Left lung (tissue), 10 donors: ENCODE results near the gene GPATCH8. TPM values are rescaled to one million over a fixed set of nuclear protein-coding genes. Genes with fewer than 3 reads are reported as not detected.
"Not testable (repeated sequence)": the region's sequence is repeated elsewhere in the genome, so short reads cannot be mapped to it uniquely, and the experiment has no call there.

Experiments
- ATAC-seq: fragments of 200-7000 bp; cut with Tn5 transposase; one replicate; pipeline ENCODE4 v1.9.1; 2020; ENCODE audit warnings: moderate library complexity
- DNase-seq, 4 donors: peaks; one replicate each; pipeline ENCODE4 v3.0.0-alpha.2; 2013 to 2020
- H3K27ac ChIP-seq, 2 donors: fragments of 200-600 bp; sonication (generic) in 1 of 2; one replicate each; pipeline versions ENCODE4 v1.5.0 to v1.8.0; 2020 to 2021
- H3K27me3 ChIP-seq, 2 donors: fragments of 200-600 bp; sonication (generic) in 1 of 2; one replicate each; pipeline versions ENCODE4 v1.5.0 to v1.8.0; 2020 to 2021
- H3K36me3 ChIP-seq, 2 donors: fragments of 200-600 bp; sonication (generic) in 1 of 2; one replicate each; pipeline versions ENCODE4 v1.5.0 to v1.8.0; 2020 to 2021
- H3K4me1 ChIP-seq, 2 donors: fragments of 200-600 bp; one replicate each; pipeline ENCODE4 v1.8.0; 2021
- H3K4me3 ChIP-seq, 2 donors: fragments of 200-600 bp; sonication (generic) in 1 of 2; one replicate each; pipeline versions ENCODE4 v1.5.0 to v1.8.0; 2020 to 2021; ENCODE audit warnings: mild to moderate bottlenecking in 1 of 2
- H3K9me3 ChIP-seq, 2 donors: fragments of 200-600 bp; sonication (generic) in 1 of 2; one replicate each; pipeline versions ENCODE4 v1.5.0 to v1.8.0; 2020 to 2021
- intact Hi-C, 2 donors: fragments of 100-400 bp; cut with DNase I; formaldehyde crosslinking; loops; one replicate each; pipeline versions ENCODE4 v1.11.2 to v1.14.2; 2022
- polyA plus RNA-seq, 6 donors: library from polyadenylated mRNA; unstranded; fragments of 120-200 nt; gene quantifications; one replicate each; pipeline ENCODE4 v1.2.1, GENCODE V29; 2013; ENCODE audit not compliant: insufficient read length in 6 of 6
- total RNA-seq, 2 donors: library from RNA; stranded (reverse); fragmentation: NEBNext Ultra II Directional; extraction: Animal tissue kit (Norgen Biotek cat#: 25700); gene quantifications; one replicate each; pipeline ENCODE4 v1.2.1, GENCODE V29; 2021
- TF ChIP-seq, protein P1 (sequence below), 2 donors: fragments of 200-600 bp; sonication (generic) in 1 of 2; IDR thresholded peaks; one replicate each; pipeline versions ENCODE4 v1.5.0 to v1.8.0; 2021; ENCODE audit warnings: antibody characterized with exemption in 2 of 2
- donor health status: DM: no; HTN: yes; CAD: no.
- donor health status: DM: no; HTN: no; CAD: no.

The GPATCH8 gene
- total and polyA plus RNA-seq, 8 donors, result 29.8 to 57.5 (median 52.9) TPM

DNA sequence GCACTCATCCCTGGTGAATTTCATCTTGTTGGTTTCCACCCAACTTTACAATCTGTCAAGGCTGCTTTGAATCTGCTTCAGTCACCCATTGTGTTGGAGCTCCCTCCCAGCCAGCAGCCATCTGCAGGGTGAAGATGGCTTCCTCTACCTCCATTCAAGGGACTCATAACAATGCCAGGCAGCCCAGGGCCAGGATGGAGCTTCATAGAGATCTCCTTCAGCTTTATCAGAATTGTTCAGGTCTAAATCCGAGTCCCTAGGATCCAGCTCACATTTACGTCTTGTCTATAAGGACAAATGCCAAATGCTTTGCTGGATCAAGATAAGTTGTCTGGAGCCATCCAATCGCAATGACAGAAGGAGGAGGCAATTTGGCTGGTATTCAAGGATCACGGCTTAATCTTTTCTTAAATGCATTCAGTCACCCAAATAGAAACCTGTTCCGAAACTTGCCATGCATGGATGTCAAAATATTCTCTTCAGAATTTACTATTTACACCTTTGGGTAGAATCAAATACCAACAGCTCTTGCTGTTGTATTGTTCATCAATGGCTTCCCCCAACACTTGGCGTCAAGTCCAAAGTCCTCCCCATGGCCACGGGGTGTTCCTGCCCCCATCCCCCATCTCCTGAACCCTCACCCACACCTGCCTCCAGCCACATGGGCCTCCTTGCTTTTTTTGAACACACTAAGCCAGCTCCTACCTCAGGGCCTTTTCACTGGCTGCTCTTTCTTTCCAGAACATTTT lies 135.8 kb downstream of the GPATCH8 start:
- DNase-seq (peak in 1 of 4 donors; percentile 24), ATAC-seq (no peak)
- intact Hi-C loops, result no loop called here
- no peaks in the 10 kb centered on the region for H3K9me3 ChIP-seq
- no peak overlapping the region for H3K27ac ChIP-seq
- no peaks in the 10 kb centered on the region for H3K36me3 ChIP-seq
- H3K4me3 ChIP-seq, result no peak overlapping the region
- H3K4me1 ChIP-seq, result peaks cover 3 to 18% of the 10 kb centered on the region in 2 donors
- TF ChIP-seq, protein P1, sequence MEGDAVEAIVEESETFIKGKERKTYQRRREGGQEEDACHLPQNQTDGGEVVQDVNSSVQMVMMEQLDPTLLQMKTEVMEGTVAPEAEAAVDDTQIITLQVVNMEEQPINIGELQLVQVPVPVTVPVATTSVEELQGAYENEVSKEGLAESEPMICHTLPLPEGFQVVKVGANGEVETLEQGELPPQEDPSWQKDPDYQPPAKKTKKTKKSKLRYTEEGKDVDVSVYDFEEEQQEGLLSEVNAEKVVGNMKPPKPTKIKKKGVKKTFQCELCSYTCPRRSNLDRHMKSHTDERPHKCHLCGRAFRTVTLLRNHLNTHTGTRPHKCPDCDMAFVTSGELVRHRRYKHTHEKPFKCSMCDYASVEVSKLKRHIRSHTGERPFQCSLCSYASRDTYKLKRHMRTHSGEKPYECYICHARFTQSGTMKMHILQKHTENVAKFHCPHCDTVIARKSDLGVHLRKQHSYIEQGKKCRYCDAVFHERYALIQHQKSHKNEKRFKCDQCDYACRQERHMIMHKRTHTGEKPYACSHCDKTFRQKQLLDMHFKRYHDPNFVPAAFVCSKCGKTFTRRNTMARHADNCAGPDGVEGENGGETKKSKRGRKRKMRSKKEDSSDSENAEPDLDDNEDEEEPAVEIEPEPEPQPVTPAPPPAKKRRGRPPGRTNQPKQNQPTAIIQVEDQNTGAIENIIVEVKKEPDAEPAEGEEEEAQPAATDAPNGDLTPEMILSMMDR (IDR thresholded peaks at IDR 0.05), result no peak
- peaks cover 0 to 56% of the 10 kb centered on the region in 2 donors for H3K27me3 ChIP-seq

DNA sequence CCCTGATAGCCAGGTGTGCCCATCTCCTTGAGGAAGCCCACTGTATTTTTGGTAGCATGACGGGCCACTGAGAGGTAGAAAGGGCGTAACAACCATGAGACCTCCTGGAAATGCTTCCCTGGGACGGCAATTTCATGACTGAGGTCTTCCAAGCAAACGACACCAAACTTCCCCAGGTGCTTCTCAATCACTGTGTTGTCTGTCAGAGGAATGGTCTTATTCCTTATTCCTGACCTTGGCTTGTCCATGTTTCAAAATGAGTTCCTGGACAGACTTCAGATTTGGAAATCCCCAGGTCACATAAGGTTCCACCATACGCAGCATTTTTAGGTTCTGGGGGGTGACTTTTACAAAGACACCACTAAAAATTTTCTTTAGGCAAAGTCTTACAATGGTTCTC lies 138.2 kb downstream of the GPATCH8 start:
- intact Hi-C loops, ATAC-seq, DNase-seq, H3K36me3 ChIP-seq, H3K9me3 ChIP-seq, H3K4me3 ChIP-seq, H3K27ac ChIP-seq: not testable (repeated sequence)
- peaks cover 4 to 21% of the 10 kb centered on the region in 2 donors for H3K4me1 ChIP-seq
- peaks cover 0 to 59% of the 10 kb centered on the region in 2 donors for H3K27me3 ChIP-seq

DNA sequence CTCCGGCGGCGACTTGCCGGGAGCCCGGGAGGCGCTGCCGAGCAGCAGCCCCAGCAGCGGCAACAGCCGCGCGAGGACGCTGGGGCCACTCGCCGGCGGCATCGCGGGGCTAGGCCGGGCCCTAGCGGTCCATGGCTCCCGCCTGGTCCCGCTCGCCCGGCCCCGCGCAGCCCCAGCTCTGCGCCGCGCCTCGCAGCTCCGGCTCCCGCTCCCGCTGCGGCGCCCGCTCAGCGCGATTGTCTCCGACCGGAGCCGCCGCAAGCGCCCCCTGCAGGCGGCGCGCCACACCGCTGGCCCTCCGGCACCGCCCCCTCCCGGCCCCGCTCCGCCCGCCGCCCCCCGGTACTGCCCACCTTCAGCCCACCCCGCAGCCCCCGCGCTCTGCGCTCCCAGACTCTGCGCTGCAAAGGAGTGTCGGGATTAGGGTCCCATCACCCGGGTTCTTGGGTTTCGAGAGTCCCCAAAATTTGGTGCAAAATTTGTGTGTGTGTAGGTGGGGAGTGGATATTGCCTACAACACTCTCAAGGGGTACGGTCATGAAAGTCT lies 139.5 kb downstream of the GPATCH8 start, which contains the start of gene FAM171A2:
Gene FAM171A2 (minus strand): TSS at position 241 of the 547 bp plus-strand sequence. CDS start 139 bp downstream, at position 102.
- DNase-seq, result peak in 2 of 4 donors; percentile 82 to 95
- peaks cover 4 to 21% of the 10 kb centered on the region in 2 donors for H3K4me1 ChIP-seq
- peak within 1 kb of the TSS; percentile 48 to 57 for H3K4me3 ChIP-seq
- ATAC-seq, result peak; percentile 87
- H3K36me3 ChIP-seq, result no peaks in the 10 kb centered on the region
- intact Hi-C loops, result no loop called here
- H3K27ac ChIP-seq, result no peak within 1 kb of the TSS
- H3K27me3 ChIP-seq, result peaks cover 0 to 48% of the 10 kb centered on the region in 2 donors
- H3K9me3 ChIP-seq, result no peaks in the 10 kb centered on the region
- TF ChIP-seq, protein P1 (IDR thresholded peaks at IDR 0.05), result peak; percentile 78 to 84

DNA sequence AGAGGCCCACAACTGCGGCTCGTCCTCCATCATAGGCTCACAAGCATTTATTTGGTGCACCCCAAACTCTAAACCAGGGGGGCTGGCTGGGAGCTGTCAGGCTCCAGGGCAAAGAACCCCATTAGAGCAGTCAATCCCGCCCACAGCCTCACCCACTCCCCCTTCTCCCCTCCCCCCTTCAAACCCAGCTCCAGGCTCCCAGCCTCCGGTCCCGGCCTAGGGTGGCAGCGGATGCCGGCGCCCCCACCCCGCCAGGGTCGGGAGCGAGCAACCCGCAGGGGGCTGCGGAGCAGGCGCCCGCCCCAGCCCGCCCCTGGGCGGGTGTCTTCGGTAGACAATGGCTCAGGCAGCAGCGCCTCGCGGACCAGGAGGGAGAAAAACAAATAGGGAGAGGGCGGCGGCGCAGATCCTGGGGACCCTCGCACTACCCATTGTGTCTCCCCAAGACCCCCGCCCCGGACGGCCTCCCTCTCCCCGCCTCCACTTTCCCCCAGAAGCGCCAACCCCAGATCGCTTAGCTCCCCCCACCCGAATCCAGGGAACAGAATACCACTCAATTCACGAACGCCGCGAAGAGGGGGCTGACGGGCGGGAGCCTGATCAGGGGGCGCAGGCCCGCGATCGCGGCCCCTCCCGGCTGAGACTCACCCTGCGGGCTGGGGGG lies 140.1 kb downstream of the GPATCH8 start:
- Histone ChIP-seq H3K4me3 (peak overlapping the region; percentile 48 to 57), H3K36me3 (no peaks in the 10 kb centered on the region), H3K27me3 (peaks cover 0 to 44% of the 10 kb centered on the region in 2 donors), H3K27ac (no peak overlapping the region), H3K4me1 (peaks cover 4 to 21% of the 10 kb centered on the region in 2 donors), H3K9me3 (no peaks in the 10 kb centered on the region)
- no peak for DNase-seq
- intact Hi-C loops, result no loop called here
- TF ChIP-seq, protein P1 (IDR thresholded peaks at IDR 0.05), result no peak
- peak; percentile 30 for ATAC-seq

DNA sequence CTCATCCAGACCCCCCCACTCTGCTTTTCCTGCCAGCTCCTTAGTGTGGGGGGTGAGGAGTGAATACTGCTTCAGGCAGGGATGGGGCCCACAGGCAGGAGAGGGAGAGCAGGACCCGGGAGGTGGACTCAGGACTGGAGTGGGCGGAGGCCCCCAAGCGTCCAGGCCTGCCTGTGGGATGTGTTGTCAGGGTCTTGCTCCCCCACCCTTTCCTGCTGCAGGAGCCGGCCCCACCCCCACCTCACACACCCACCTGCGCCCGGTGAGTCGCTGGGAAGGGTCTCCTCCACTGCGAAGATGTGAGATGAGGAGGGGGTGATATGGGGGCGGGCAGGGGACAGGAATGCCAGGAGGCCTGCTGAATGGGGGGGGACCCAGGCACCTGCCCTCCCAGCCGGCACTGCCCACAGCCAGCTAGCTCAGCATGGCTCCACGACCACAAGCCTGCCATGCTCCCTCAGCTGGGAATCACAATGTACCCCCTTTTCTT lies 140.7 kb downstream of the GPATCH8 start:
- Histone ChIP-seq H3K4me1 (peaks cover 4 to 21% of the 10 kb centered on the region in 2 donors), H3K4me3 (peak overlapping the region; percentile 48 to 57), H3K36me3 (no peaks in the 10 kb centered on the region), H3K27me3 (peaks cover 0 to 44% of the 10 kb centered on the region in 2 donors), H3K9me3 (no peaks in the 10 kb centered on the region), H3K27ac (no peak overlapping the region)
- DNase-seq (no peak), ATAC-seq (no peak)
- intact Hi-C loops, result no loop called here
- TF ChIP-seq, protein P1 (IDR thresholded peaks at IDR 0.05), result no peak
